IPS-18a (cell line): ENCODE measurements around the gene GOSR1.
"Not testable (repeated sequence)": the region's sequence is repeated elsewhere in the genome, so short reads cannot be mapped to it uniquely, and the experiment has no call there.

Experiments used
- H3K27ac ChIP-seq: one replicate; pipeline ENCODE4 v1.5.1; 2013; ENCODE audit warnings: low read length
- H3K27me3 ChIP-seq: one replicate; pipeline ENCODE4 v1.6.1; 2013; ENCODE audit warnings: mild to moderate bottlenecking, low read length; ENCODE audit not compliant: control insufficient read depth, insufficient read depth
- H3K36me3 ChIP-seq: one replicate; pipeline ENCODE4 v1.6.1; 2013; ENCODE audit warnings: low read depth, low read length; ENCODE audit not compliant: control insufficient read depth
- H3K4me1 ChIP-seq: one replicate; pipeline ENCODE4 v1.6.1; 2013; ENCODE audit warnings: low read depth, low read length; ENCODE audit not compliant: control insufficient read depth
- H3K4me3 ChIP-seq: one replicate; pipeline ENCODE4 v1.5.1; 2013; ENCODE audit warnings: low read length
- H3K9ac ChIP-seq: one replicate; pipeline ENCODE4 v1.6.1; 2013; ENCODE audit warnings: mild to moderate bottlenecking, low read length, moderate library complexity
- H3K9me3 ChIP-seq: one replicate; pipeline ENCODE4 v1.6.1; 2013; ENCODE audit warnings: low read depth, low read length; ENCODE audit not compliant: control insufficient read depth

Gene GOSR1

DNA sequence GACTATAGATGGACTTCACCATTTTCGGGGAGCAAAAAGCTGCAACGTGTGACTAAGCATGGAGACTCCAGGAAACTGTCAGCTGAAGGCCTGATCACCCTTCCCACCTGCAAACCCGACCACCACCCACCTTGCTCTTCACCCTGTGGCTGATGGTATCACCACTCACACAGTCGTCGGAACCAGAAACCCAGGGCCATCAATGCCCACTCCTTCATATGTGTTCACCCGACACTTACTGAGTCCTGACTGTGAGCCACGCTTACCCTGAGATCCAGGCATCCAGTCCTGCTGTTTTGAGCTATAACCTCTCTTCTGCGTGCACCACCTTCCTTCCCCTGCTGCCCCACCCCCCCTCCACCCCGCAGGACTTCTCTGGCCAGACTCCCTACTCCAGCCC, 97.1 kb downstream of the GOSR1 start:
- H3K9ac ChIP-seq, H3K4me3 ChIP-seq, H3K27ac ChIP-seq, H3K4me1 ChIP-seq, H3K36me3 ChIP-seq, H3K9me3 ChIP-seq, H3K27me3 ChIP-seq: not testable (repeated sequence)

DNA sequence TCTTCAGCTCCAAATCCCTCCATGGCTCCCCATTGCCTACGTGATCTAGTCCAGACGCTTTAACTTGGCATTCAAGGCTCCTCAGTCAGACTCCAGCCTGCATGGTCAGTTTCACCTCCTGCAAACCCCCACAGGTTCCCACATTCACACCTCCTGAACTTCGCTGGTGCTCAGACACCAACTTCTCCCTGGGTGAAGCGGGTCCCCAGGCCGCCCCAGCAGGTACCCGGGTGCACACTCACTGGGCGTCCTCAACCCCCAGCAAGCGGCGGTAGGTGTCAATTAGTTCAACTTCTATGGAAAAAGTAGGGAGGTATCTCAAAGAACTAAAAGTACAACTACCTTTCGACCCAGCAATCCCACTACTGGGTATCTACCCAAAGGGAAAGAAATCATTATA, 97.6 kb downstream of the GOSR1 start:
- not testable (repeated sequence) for H3K4me3 ChIP-seq

DNA sequence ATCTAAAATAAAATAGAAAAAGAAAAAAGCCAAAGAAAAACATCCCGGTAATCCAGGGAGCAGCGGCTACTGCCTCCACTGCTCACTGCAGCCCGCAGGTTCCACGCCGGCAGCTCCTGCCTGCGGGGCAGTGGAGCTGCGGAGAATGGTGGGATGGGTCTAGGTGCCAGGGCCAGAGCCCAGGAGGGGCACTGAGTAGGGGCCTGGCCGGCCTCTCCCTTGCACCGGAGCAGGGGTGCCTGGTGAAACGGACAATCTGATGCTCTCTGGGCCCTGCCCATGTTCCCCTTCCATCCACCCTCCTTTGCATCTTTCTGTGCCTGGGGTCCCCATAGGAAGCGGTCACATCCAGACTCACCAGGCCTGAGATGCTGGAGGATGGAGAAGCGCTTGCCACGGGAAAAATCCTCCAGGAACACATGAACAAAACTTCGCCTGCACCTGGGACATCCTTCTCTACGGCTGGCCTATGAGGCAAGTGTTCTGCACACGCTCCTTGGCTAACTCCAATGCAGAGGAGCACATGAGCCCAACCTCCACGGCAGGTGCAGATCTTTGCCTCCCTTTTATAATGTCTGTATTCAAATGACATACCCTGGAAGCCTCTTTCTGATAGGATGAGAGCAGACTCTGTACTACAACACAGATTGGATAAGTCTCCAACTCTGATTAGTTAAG, 98.6 kb downstream of the GOSR1 start:
- H3K36me3 ChIP-seq, H3K4me3 ChIP-seq, H3K9me3 ChIP-seq, H3K27ac ChIP-seq, H3K9ac ChIP-seq, H3K27me3 ChIP-seq, H3K4me1 ChIP-seq: not testable (repeated sequence)

More for the DNA sequence above, 97.6 kb downstream of the GOSR1 start:
- H3K27me3 ChIP-seq, H3K27ac ChIP-seq, H3K9ac ChIP-seq, H3K4me1 ChIP-seq, H3K9me3 ChIP-seq, H3K36me3 ChIP-seq: not testable (repeated sequence)

DNA sequence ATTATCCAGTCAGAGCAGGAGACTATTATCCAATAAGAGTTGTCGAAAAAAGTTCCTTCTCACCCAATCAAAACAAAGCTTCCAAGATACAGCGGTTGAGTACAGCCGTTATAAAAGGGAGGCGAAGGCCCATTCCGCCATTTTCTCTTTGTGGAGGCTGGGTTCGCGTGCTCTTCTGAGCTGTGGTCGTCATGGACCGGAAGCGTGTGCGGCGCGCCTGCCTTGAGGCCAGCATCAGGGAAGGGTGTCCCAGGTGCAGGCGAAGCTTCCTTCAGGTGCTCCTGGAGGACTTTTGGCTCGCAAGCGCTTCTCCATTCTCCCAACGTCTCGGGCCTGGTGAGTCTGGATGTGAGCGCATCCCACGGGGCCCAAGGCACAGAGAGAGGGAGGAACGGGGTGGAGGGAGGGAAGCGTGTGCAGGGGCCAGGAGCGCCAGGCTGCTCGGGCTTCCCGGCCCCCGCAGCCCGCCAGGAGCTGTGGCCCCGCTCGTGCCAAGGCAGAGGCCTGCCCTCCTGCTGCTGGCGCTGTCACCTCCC, 99.2 kb downstream of the GOSR1 start:
- Histone ChIP-seq H3K27ac (no peak overlapping the region), H3K36me3 (no peaks in the 10 kb centered on the region), H3K27me3 (no peaks in the 10 kb centered on the region), H3K4me1 (peaks cover 6% of the 10 kb centered on the region), H3K4me3 (no peak overlapping the region), H3K9ac (no peak overlapping the region), H3K9me3 (no peaks in the 10 kb centered on the region)
